GM18505 (cell line): ENCODE results near the gene GPR17.

Source experiments
- ATAC-seq: cut with Tn5 transposase; IDR thresholded peaks from one replicate; pipeline ENCODE4 v1.9.1; 2021; ENCODE audit not compliant: unreplicated experiment
- POLR2A ChIP-seq: IDR thresholded peaks from 4 replicates; pipeline ENCODE4 v1.6.1; 2011; ENCODE audit warnings: borderline replicate concordance; ENCODE audit not compliant: insufficient read depth, insufficient read length; ENCODE audit errors: extremely low read depth

Gene GPR17

GRCh38 chr2:127664065-127664894, 18.3 kb downstream of the GPR17 start:
- ATAC-seq, result no peak
- no peak for TF ChIP-seq POLR2A

GRCh38 chr2:127664895-127665225, 18.9 kb downstream of the GPR17 start:
- no peak for ATAC-seq
- TF ChIP-seq POLR2A, result no peak

- ATAC-seq, result no peak
Measured at GRCh38 chr2:127665267-127665893, 19.4 kb downstream of the GPR17 start.

GRCh38 chr2:127669056-127669455, 23.1 kb downstream of the GPR17 start:
- TF ChIP-seq POLR2A, result no peak
- no peak for ATAC-seq

More at GRCh38 chr2:127665267-127665893, 19.4 kb downstream of the GPR17 start:
- no peak for TF ChIP-seq POLR2A

GRCh38 chr2:127670055-127670956, 24.4 kb downstream of the GPR17 start:
- no peak for ATAC-seq
- no peak for TF ChIP-seq POLR2A

GRCh38 chr2:127670957-127671290, 25.0 kb downstream of the GPR17 start:
- no peak for ATAC-seq
- no peak for TF ChIP-seq POLR2A

DNA sequence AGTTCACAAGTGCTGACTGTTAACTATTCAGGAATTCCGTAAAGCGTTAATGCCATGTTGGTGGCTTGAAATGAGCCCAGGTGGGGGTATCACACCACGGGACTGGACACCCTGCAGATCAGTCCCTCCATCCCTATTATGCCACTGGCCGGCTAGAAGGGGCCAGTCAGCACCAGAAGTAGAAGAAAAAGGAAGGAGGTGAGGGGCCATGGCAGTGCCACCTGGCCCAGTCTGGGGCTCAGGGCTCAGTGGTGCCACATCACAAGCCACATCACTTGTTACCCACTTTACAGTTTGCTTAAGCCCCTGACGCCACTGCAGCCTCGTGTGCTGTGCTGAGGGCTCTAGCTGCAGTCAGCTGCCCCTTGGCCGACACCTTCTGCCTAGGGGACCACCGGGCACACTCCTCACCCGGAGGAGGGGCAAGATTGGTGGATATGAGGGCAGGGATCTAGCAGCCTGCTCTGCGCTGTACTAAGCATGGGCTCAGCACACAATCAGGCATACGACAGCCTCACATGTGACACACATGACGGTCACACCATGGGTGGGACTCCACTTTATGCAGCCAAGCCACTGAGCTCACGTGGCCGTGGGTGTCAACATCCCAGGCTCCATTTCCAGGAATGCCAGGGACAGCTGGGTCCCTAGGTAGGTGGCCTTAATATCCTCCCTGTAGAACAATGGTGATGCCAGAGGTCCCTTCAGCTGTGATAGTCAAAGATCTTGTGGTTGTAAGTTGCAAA, 25.8 kb downstream of the GPR17 start:
- TF ChIP-seq POLR2A, result no peak
- ATAC-seq, result no peak

GRCh38 chr2:127672341-127673224, 26.6 kb downstream of the GPR17 start:
- no peak for TF ChIP-seq POLR2A
- no peak for ATAC-seq

DNA sequence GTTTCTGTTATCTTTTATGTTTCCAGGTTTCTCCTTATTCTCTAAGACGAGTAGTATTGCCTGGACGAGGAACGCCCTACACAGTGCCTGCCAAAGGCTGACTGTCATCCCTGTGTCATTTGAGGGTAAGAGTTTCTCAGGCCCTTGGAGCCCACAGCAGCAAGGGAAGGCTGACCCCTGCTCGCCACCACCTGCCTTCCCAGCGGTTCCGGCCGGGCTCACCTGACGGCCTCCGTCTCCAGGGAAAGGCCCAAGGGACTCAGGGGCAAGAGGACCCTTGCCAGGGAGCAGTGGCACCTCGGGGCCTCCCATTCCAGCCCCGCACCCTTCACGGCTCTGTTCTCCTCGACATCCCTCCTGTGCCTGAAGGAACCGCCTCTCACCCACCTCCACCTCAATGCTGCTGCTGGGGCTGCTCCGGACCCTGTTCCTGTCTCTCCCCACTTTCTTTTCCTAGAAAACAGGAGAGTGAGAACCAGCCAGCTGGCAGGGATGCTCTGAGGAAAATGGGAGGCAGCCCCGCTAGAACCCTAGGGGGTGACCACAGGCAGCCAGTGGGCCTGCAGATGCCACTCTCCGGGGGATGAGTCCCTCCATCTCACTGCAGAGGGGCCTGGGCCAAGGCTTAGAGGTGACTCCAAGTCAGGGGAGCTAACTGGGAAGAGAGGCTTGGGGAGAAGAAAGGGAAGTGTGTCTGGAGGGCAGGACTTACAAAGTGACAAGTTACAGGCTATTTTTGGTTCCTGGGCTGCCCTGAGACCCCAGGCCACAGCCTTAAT, 27.5 kb downstream of the GPR17 start:
- no peak for ATAC-seq
- no peak for TF ChIP-seq POLR2A

DNA sequence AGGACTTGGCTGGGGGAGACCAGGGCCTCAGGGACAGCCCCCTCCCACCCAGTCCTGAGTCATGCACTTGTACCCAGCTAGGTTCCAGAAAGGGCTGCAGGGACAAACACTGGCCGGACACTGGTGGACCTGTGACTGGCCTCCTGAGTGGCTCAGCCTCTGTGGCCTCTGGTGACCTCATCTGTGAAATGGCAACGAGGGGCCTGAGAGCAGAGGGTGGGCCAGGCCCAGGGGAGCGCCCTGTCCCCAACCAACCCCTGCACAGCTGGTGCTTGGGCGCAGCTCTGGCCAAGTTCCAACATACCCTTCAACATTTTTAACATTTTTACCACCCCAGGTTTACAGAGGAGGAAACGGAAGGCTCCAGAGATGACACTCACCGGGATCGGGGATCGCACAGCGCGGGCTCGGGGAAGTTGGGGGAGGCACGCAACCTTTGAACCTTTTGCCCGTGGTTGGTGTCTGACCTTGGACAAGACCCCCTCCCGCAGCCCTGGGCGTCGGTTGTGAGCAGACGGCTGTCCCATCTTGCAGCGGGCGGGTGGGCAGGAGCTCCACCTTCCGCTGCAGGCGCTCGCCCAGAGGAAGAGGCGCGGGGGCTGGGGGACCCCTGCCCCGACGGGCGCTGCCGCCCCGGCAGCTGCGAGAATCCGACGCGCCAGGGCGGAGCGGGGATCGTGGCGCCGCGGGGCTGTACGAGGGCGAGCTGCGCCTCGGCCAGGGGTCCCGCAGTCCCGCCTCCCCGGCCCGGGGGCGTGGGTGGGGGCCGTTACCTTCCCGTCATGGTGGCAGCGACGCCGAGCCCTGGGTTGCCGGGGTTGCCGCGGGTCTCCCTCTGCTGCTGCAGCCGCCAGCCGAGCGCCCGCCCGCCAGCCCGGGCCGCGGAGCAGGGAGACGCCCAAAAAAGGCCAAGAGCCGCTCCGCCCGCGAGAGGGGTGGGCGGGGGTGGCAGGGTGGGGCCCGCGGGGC, 28.6 kb downstream of the GPR17 start:
- TF ChIP-seq POLR2A, result no peak
- ATAC-seq, result no peak
